HEK293T (cell line): ENCODE data around the gene BORCS6.

ENCODE experiments used
- ELF4 ChIP-seq: fragments of 450-650 bp; IDR thresholded peaks from 2 replicates; pipeline ENCODE4 v1.6.1; 2017; ENCODE audit warnings: antibody characterized with exemption
- FOXA1 ChIP-seq: fragments of 450-650 bp; IDR thresholded peaks from 2 replicates; pipeline ENCODE4 v1.6.1; 2016; ENCODE audit warnings: mild to moderate bottlenecking
- FOXK2 ChIP-seq: fragments of 450-650 bp; IDR thresholded peaks from 2 replicates; pipeline ENCODE4 v1.6.1; 2016; ENCODE audit warnings: mild to moderate bottlenecking
- FOXM1 ChIP-seq: fragments of 450-650 bp; IDR thresholded peaks from 2 replicates; pipeline ENCODE4 v1.6.1; 2017; ENCODE audit warnings: mild to moderate bottlenecking, borderline replicate concordance
- HDGF ChIP-seq: fragments of 450-650 bp; IDR thresholded peaks from 2 replicates; pipeline ENCODE4 v1.6.1; 2017; ENCODE audit warnings: antibody characterized with exemption, borderline replicate concordance
- NFRKB ChIP-seq: fragments of 450-650 bp; IDR thresholded peaks from 2 replicates; pipeline ENCODE4 v1.6.1; 2016; ENCODE audit warnings: mild to moderate bottlenecking, moderate library complexity
- PKNOX1 ChIP-seq: fragments of 450-650 bp; IDR thresholded peaks from 2 replicates; pipeline ENCODE4 v1.6.1; 2016
- SP1 ChIP-seq: fragments of 450-650 bp; IDR thresholded peaks from 2 replicates; pipeline ENCODE4 v1.6.1; 2017
- SUZ12 ChIP-seq: fragments of 450-650 bp; IDR thresholded peaks from 2 replicates; pipeline ENCODE4 v1.6.1; 2016; ENCODE audit warnings: mild to moderate bottlenecking
- TARDBP ChIP-seq: fragments of 450-650 bp; IDR thresholded peaks from 2 replicates; pipeline ENCODE4 v1.6.1; 2016
- ZNF384 ChIP-seq: fragments of 450-650 bp; IDR thresholded peaks from 2 replicates; pipeline ENCODE4 v1.6.1; 2016

DNA sequence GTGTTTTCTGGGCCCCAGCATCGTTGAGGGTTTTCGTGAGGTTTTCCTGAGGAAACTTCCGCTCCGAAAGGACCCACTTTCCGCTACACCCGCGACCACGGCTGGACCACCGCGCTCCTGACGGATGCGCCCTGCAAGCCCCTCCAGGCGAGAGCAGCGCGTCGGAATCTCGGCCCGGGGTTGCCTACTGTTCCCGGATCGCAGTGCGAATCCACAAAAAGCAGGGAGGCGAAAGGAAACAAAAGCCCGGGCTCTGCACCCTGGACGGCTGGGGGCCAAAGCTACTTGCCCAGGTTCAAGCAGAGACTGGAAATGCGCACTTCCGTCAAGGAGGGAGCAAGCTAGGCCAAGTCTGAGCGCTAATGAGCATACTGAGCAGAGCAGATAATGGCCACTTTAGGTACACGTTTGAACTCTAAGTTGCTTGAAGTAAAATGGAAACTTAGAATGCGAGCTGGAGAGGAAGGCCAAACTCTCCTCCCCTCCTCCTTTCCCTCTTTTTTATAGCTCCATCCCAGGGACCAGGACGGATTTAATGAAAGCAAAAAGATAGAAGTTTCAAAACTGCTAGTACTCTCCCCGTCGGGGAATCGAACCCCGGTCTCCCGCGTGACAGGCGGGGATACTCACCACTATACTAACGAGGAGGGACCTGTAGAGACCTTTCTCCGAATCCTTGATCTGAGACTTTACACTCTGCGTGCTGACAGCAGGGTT is 31.8 kb upstream of the BORCS6 start:
- TF ChIP-seq HDGF (no peak), ELF4 (no peak), NFRKB (no peak), ZNF384 (no peak), TARDBP (no peak), FOXA1 (no peak), SP1 (no peak), FOXK2 (no peak), FOXM1 (no peak), PKNOX1 (no peak), SUZ12 (no peak)
